Activated naive CD4-positive, alpha-beta T cell treated with anti-CD3 and anti-CD28 coated beads, Interleukin-2, amount 50 U/mL, for 24 hours (primary cell): ENCODE data around the gene NELFA.
A peak's percentile ranks its signal among the peaks of the same experiment; 100 is the strongest.

Experiments used
- H3K27ac Mint-ChIP-seq: one replicate; pipeline ENCODE4 v1.8.0; 2021; ENCODE audit warnings: mild to moderate bottlenecking, mixed read lengths
- H3K27me3 Mint-ChIP-seq: one replicate; pipeline ENCODE4 v1.8.0; 2021; ENCODE audit warnings: mixed read lengths
- H3K36me3 Mint-ChIP-seq: one replicate; pipeline ENCODE4 v1.8.0; 2021; ENCODE audit warnings: mixed read lengths
- H3K4me1 Mint-ChIP-seq: one replicate; pipeline ENCODE4 v1.8.0; 2021; ENCODE audit warnings: mixed read lengths
- H3K4me3 Mint-ChIP-seq: one replicate; pipeline ENCODE4 v1.8.0; 2021; ENCODE audit warnings: mild to moderate bottlenecking, mixed read lengths
- H3K9me3 Mint-ChIP-seq: one replicate; pipeline ENCODE4 v1.8.0; 2021; ENCODE audit warnings: mixed read lengths

Gene NELFA

DNA sequence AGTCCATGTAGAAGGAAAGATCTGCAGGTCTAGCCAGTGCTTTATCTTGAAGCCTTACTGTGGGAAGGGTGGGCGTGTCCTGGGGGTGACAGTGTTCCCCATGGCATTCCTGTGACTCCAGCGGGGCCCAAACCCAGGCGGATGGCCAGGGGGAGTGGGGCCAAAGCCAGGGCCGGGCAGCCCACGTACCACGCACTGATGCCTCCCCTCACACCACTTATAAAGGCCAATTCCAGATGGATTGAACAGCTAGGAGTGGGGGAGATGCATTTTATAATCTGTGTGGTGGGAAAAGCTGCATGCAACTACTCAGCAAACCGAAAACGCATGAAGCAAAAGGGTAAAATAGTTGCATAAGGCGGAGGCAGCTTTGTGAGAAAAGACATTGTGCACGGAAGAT is 36.4 kb downstream of the NELFA start:
- Mint-ChIP-seq H3K27me3 (no peaks in the 10 kb centered on the region), H3K36me3 (peaks cover 3% of the 10 kb centered on the region), H3K4me1 (no peaks in the 10 kb centered on the region), H3K4me3 (no peak overlapping the region), H3K9me3 (no peaks in the 10 kb centered on the region), H3K27ac (no peak overlapping the region)

DNA sequence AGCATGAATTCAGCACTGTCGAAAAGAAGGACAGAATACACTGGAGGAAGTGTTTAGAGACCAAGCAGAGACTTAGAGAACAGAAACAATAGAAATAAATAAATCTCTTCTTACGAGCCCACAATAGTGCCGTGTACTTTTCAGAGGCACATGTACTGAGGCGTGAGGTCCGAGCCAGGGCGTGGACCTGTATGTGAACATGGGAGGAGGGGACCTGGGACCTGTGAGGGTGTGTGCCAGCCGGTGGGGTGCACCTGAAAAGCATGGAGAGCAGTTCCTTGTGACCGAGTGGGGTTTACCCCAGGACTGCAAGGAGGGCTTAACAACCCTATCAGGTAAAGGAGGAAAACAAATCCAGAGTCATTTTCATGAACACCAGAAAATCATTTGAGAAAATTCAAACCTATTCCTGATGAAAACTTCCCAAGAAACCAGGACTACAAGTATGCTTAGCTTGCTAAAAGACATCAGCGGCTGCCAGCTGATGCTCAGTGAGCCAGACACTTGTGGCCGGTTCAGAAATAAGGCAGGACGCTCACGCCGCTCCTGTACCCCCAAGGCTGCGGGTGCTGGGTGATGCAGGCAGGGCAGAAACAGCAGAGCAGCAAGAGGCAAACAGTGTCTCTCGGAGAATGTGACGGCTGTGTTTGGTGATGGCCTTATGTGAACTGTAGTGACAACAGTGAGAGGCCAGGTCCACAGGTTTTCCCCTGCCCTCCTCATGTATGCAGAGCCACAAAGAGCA is 37.1 kb downstream of the NELFA start:
- no peaks in the 10 kb centered on the region for H3K4me1 Mint-ChIP-seq
- H3K4me3 Mint-ChIP-seq: no peak overlapping the region
- H3K9me3 Mint-ChIP-seq: no peaks in the 10 kb centered on the region
- no peaks in the 10 kb centered on the region for H3K27me3 Mint-ChIP-seq
- H3K36me3 Mint-ChIP-seq: peaks cover 3% of the 10 kb centered on the region
- no peak overlapping the region for H3K27ac Mint-ChIP-seq

DNA sequence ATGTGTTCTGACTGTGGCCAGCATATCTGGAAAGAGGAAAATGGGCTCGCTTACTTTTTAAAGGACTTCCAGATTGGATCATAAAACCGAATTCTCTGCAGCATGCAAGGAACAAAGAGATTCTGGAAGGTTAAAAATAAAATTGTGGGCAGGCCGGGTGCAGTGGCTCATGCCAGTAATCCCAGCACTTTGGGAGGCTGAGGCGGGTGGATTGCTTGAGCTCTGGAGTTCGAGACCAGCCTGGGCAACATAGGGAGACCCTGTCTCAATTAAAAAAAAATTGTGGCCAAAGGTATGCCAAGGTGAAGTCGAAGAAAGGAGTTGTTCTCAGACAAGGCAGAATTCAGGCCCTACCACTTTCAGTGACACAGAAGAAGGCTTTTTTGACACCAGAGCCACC is 37.8 kb downstream of the NELFA start:
- Mint-ChIP-seq H3K4me1 (no peaks in the 10 kb centered on the region), H3K27me3 (no peaks in the 10 kb centered on the region), H3K9me3 (no peaks in the 10 kb centered on the region), H3K4me3 (no peak overlapping the region), H3K27ac (no peak overlapping the region), H3K36me3 (peaks cover 1% of the 10 kb centered on the region)

DNA sequence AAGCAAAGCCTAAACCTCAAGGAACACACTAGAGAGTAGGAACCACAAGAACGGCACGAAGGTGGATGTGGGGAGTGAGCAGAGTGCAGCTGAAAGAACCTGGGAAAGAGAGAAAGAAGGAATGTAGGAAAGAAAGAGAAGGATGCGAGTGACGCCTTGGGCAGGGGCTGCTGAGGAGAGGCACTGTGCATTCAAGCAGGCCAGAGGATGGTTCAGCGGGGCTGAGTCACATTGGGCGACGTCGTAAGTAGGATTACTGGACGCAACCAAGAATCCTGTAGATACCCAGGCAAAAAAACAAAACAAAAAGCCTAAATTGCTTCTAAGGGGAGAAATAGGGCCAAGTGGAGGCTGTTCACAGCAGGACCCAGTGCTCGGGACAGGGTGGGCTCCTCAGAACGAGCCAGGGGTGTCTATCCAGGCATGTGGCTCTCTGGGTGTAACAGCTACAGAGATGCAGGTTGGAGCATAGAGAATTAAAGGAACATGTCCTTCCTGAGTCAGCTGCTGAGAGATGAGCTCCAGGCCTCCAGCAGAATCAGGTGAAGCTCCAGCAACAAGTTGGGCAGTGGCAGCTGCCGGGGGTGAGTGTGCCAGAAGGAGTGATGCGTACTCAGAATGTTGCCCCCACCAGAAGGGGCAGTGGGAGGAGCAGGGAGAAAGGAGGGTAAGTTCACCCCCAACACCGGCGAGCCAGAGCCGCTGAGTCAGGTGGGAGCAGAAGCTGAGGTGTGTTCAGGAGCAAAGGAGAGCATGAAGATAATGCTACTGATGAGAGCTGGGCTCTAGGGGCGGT is 38.6 kb downstream of the NELFA start:
- no peaks in the 10 kb centered on the region for H3K9me3 Mint-ChIP-seq
- H3K27me3 Mint-ChIP-seq: no peaks in the 10 kb centered on the region
- no peaks in the 10 kb centered on the region for H3K4me1 Mint-ChIP-seq
- peaks cover 4% of the 10 kb centered on the region for H3K36me3 Mint-ChIP-seq
- H3K27ac Mint-ChIP-seq: no peak overlapping the region
- no peak overlapping the region for H3K4me3 Mint-ChIP-seq

DNA sequence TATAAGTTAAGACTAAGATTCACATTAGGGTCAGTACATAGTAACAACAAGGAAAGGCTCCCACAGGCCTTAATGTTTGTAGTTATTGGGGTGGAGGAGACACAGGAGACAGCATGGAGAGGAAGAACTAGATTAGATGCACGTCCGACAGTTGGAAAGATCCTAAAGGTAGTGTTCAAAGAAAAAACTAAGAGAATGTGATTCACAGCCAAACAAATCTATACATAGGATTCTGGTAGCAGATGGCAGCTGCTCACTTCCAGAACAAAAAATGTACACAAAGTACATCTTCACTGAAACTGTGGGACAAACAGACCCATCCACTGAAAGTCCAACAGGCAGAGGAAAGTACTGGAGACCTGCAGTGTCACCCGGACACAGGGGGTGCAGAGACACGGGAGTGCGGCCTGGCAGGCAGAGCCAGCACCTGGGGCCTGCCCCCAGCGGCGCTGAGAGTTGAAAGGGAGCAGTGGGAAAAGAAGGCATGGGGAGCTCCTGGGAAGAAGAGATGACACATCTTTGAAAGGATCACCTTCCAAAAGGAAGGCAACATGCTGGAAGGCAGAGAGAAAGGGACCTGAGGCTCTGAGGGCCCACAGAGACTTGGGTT is 40.0 kb downstream of the NELFA start:
- no peak overlapping the region for H3K4me3 Mint-ChIP-seq
- no peaks in the 10 kb centered on the region for H3K27me3 Mint-ChIP-seq
- H3K4me1 Mint-ChIP-seq: no peaks in the 10 kb centered on the region
- no peaks in the 10 kb centered on the region for H3K9me3 Mint-ChIP-seq
- H3K27ac Mint-ChIP-seq: peak overlapping the region; percentile 59
- peaks cover 5% of the 10 kb centered on the region for H3K36me3 Mint-ChIP-seq

DNA sequence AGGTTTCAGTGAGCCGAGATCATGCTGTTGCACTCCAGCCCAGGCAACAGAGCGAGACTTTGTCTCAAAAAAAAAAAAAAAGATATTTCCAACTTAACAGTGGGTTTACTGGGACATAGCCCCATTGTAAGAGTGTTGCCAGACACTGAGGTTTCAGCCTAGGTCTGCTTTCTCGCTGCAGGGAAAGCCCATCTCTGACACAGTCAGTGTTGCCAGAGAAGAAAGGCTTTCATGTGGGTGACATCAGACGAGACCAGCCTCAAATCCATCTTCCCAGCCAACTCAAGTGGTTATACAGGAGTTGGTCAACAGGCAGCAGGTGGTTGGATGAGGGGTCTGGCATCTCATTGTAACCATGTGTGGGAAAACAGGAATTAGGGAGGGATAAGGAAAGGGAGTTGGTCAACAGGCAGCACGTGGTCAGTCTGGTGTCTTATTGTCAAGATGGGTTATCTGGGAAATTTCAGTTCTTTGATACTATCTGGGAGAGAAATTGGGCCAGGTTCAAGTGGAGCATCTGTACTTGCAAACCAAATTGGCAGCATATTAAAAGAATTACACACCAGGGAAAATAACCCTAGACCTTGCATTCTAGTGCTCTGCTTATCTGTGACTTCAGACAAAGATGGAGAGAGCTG is 41.1 kb downstream of the NELFA start:
- Mint-ChIP-seq H3K4me3 (no peak overlapping the region), H3K27me3 (no peaks in the 10 kb centered on the region), H3K4me1 (no peaks in the 10 kb centered on the region), H3K27ac (no peak overlapping the region), H3K9me3 (no peaks in the 10 kb centered on the region), H3K36me3 (peaks cover 8% of the 10 kb centered on the region)

DNA sequence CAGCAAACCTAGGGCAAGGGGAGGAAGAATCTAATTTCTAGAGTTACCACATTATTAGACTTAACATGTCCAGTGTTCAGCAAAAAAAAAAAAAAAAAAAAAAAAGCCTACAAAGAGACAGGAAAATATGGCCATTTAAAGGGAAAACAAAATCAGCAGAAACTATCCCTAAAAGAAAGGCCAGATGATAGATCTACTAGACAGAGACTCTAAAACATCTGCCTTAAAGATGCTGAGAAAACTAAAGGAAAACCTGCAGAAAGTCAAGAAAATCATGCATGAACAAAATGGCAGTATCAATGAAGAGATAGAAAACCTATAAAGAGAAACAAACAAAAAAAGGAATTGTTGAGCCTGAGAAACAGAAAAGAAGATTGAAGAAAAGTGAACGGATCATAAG is 43.8 kb downstream of the NELFA start:
- Mint-ChIP-seq H3K9me3 (no peaks in the 10 kb centered on the region), H3K27ac (no peak overlapping the region), H3K4me3 (no peak overlapping the region), H3K4me1 (no peaks in the 10 kb centered on the region), H3K36me3 (peaks cover 19% of the 10 kb centered on the region), H3K27me3 (no peaks in the 10 kb centered on the region)

DNA sequence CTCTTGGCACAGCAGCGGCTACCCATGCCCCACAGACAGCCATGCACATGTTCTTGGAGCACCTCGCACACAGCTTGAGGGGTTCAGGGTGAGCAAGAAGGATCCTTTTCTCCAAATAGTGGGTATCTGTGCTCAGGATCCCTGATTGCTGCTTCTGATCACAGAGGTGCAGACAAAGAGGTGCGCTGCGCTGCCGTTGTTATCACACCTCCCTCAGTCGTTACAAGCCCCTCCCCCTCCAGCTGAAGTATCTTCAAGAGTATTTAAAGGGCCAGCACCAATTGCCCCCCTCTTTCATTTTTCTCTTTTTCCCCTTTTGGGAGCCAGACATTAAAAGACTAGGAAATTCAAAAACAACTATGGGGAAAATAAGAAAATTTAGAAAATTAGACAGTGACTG is 44.3 kb downstream of the NELFA start:
- no peaks in the 10 kb centered on the region for H3K4me1 Mint-ChIP-seq
- no peaks in the 10 kb centered on the region for H3K27me3 Mint-ChIP-seq
- H3K9me3 Mint-ChIP-seq: no peaks in the 10 kb centered on the region
- H3K4me3 Mint-ChIP-seq: no peak overlapping the region
- peaks cover 21% of the 10 kb centered on the region for H3K36me3 Mint-ChIP-seq
- no peak overlapping the region for H3K27ac Mint-ChIP-seq

DNA sequence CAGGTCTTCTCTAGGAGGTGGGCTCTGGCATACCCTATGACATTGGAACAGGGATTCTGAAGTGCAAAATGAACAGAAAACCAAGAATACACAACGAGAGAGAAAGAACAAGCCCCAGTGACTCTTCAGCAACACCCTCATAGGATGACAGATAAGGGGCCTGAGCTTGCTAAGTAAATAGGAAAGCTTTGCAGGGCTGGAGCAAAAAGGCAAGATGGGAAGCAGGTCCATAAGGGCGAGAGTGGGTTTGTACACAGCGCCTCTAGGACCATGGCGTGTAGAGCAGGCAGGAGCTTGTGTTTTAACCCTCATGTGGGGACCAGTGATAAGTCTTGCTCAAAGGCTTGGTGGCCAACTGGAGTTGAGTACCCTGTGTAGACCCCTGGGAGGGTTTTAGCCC is 45.8 kb downstream of the NELFA start:
- no peak overlapping the region for H3K27ac Mint-ChIP-seq

DNA sequence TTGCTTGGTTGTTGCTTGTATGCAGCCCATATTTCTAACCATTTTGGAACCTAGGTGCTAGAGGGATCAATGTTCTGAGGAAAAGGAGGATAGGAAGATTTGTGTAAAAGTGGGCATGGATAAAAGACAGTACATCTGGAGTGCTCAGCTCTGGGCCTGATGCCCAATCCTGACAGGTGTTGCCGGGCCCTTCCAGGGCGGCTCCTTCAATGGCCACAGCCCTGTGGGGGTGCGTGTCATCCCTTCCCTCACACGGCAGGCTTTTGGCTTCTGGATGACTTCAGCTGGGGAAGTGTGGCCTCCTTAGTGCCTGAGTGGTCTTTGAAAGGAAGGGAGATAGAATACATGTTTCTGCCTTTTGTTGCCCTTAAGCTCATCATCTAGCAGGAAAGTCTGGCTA is 47.2 kb downstream of the NELFA start:
- H3K4me3 Mint-ChIP-seq: no peak overlapping the region
- no peaks in the 10 kb centered on the region for H3K4me1 Mint-ChIP-seq
- H3K27me3 Mint-ChIP-seq: no peaks in the 10 kb centered on the region
- no peak overlapping the region for H3K27ac Mint-ChIP-seq
- no peaks in the 10 kb centered on the region for H3K9me3 Mint-ChIP-seq
- H3K36me3 Mint-ChIP-seq: peaks cover 26% of the 10 kb centered on the region

More for the DNA sequence above, 45.8 kb downstream of the NELFA start:
- Mint-ChIP-seq H3K4me3 (no peak overlapping the region), H3K9me3 (no peaks in the 10 kb centered on the region), H3K36me3 (peaks cover 22% of the 10 kb centered on the region), H3K4me1 (no peaks in the 10 kb centered on the region), H3K27me3 (no peaks in the 10 kb centered on the region)

DNA sequence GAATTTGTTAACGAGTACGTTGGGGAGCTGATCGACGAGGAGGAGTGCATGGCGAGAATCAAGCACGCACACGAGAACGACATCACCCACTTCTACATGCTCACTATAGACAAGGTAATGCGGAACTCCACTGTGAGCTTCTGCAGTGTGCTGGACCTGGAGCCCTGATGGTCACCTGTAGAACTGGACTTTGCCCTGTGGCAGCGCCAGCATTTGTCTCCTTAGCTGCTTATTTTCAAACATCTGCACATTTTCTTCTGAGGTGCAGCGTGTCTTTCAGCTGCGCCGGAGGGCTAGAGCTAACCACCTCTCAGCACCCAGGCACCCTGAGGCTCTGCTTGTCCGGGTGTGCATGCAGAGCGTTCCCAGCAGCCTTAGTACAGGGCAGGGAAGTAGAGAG is 47.7 kb downstream of the NELFA start:
- H3K4me3 Mint-ChIP-seq: no peak overlapping the region
- no peak overlapping the region for H3K27ac Mint-ChIP-seq
- no peaks in the 10 kb centered on the region for H3K9me3 Mint-ChIP-seq
- peaks cover 26% of the 10 kb centered on the region for H3K36me3 Mint-ChIP-seq
- H3K4me1 Mint-ChIP-seq: no peaks in the 10 kb centered on the region
- no peaks in the 10 kb centered on the region for H3K27me3 Mint-ChIP-seq

DNA sequence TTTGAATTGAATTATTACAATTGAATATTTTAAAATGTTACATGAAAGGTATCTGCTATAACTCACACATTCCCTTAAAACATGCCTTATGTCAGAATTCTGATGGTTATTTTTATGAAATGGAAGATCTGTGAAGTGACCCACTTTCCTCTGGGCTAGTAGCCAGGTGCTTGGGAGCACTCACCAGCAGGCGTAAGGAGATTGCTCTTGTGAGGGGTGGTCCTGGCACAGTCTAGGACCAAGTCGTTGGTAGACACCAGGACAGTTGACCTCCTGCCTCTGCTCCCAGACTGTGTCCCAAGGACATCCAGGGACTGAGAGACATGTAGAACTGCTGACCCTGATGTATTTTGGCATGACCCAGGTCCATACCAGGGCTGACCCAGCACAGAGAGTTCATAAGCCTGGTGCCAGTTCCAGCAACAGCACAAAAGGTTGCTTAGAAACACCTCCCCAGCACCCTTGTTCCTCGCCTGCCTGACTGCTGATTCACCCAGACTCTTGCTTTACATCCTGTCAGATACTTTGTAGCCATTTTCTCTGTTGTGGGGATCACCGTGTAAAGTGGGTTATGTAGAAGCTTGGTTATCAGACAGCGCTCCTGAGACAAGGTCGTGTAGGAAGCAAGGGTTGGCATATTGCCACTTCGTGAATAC is 48.5 kb downstream of the NELFA start:
- H3K9me3 Mint-ChIP-seq: no peaks in the 10 kb centered on the region
- no peak overlapping the region for H3K27ac Mint-ChIP-seq
- H3K4me1 Mint-ChIP-seq: no peaks in the 10 kb centered on the region

DNA sequence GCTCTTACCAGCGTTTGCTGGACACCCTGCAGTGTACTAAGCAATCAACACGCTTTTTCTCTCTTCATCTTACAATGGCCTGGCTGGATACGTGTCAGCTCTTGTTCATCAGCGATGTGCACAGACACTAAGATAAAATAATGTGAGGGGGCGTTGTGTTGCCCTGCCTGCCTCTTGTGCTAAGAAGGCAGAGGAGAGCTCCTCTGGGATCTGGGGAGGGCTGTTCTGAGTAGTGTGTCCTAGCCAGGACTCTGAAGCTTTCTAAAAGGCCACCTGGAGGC is 49.7 kb downstream of the NELFA start:
- H3K27ac Mint-ChIP-seq: no peak overlapping the region

More for the DNA sequence above, 48.5 kb downstream of the NELFA start:
- H3K27me3 Mint-ChIP-seq: no peaks in the 10 kb centered on the region
- H3K4me3 Mint-ChIP-seq: no peak overlapping the region
- peaks cover 25% of the 10 kb centered on the region for H3K36me3 Mint-ChIP-seq

DNA sequence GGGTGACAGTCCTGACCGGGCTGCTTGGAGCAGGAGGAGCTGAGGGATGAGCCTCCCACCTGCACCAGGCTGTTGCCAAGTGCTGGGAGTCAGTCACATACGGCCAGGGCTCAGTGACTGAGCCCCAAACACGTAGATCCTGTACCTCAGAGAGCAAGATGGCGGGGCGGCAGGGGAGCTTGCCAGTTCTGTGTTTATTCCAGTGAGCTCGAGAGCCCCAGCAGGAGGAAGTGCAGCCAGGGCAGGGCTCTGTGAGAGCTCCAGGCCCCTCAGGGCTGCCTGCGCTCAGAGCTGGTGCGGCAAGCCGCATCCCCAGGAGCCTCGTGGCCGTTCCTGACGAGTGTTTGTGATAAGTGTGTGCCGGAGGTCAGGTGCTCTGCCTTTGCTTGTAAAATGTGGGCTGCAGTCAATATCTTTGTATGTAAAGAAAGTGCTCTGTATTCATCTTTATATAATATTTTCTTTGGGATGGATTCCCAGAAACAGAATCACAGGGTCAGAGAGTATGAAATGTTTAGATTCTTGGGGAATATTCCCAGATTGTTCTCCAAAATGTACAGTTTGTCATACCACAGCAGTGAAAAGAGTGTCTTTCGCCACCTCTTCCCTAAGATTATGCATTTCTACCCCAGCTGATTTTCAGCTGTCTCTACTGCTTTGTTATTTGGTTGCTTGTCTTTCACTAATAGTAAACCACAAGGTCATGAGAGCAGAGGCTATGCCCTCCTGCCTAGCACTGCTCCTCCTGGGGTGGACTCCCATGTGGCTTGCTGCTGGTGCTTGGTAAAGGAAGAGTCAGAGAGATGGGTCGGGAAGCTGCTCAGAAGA is 50.3 kb downstream of the NELFA start:
- no peaks in the 10 kb centered on the region for H3K27me3 Mint-ChIP-seq
- no peak overlapping the region for H3K4me3 Mint-ChIP-seq
- no peak overlapping the region for H3K27ac Mint-ChIP-seq
- H3K36me3 Mint-ChIP-seq: peaks cover 22% of the 10 kb centered on the region
- no peaks in the 10 kb centered on the region for H3K4me1 Mint-ChIP-seq
- no peaks in the 10 kb centered on the region for H3K9me3 Mint-ChIP-seq

More for the DNA sequence above, 49.7 kb downstream of the NELFA start:
- Mint-ChIP-seq H3K9me3 (no peaks in the 10 kb centered on the region), H3K4me1 (no peaks in the 10 kb centered on the region), H3K4me3 (no peak overlapping the region), H3K27me3 (no peaks in the 10 kb centered on the region), H3K36me3 (peaks cover 22% of the 10 kb centered on the region)

DNA sequence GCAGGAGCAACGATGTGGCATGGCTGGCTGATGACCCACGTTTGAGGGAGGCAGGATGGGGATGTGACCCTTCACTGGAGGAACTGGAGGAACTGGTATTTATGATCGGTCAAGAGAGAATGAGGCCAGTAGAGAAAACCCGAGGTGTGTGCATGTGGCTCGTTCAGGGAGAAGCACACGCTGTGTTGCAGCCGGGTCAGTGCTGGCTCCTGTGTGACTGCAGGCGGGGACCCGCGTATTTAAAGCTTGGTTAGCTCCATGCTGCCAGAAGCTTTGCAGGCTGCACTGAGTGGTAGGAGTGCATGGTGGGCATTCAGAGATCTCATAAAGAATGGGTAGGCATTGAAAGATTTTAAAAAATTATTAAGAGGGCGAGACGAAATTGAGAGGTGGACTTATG is 52.1 kb downstream of the NELFA start:
- Mint-ChIP-seq H3K9me3 (no peaks in the 10 kb centered on the region), H3K27ac (no peak overlapping the region), H3K4me3 (no peak overlapping the region), H3K27me3 (no peaks in the 10 kb centered on the region), H3K36me3 (peaks cover 14% of the 10 kb centered on the region), H3K4me1 (no peaks in the 10 kb centered on the region)
